NT2/D1 (cell line): Measurements from ENCODE around the gene ZAR1L.

ENCODE experiments used
- SUZ12 ChIP-seq: IDR thresholded peaks from 2 replicates; pipeline ENCODE4 v1.6.1; 2011; ENCODE audit not compliant: insufficient read length, insufficient read depth; ENCODE audit errors: extremely low read depth
- YY1 ChIP-seq: IDR thresholded peaks from 2 replicates; pipeline ENCODE4 v1.6.1; 2011; ENCODE audit not compliant: insufficient read length, insufficient read depth
- ZNF274 ChIP-seq: IDR thresholded peaks from 2 replicates; pipeline ENCODE4 v1.6.1; 2011; ENCODE audit warnings: mild to moderate bottlenecking, low read depth, low read length

GRCh38 chr13:32323912-32324311 is 8.7 kb upstream of the ZAR1L start:
- TF ChIP-seq YY1 = no peak
- no peak for TF ChIP-seq ZNF274
- TF ChIP-seq SUZ12 = no peak
